Suprapubic skin (tissue), 4 donors: Measurements from ENCODE around the gene SNAPC1. TPM values are rescaled to one million over a fixed set of nuclear protein-coding genes. Genes with fewer than 3 reads are reported as not detected.

Experiments used
- DNase-seq, 2 donors: peaks; one replicate each; pipeline ENCODE4 v3.0.0-alpha.2; 2019; ENCODE audit warnings: low spot score in 2 of 2
- H3K27ac ChIP-seq: fragments of 200-600 bp; sonication (generic); one replicate; pipeline ENCODE4 v1.5.1; 2019
- H3K27me3 ChIP-seq: fragments of 200-600 bp; sonication (generic); one replicate; pipeline ENCODE4 v1.5.1; 2019
- H3K36me3 ChIP-seq: fragments of 200-600 bp; sonication (generic); one replicate; pipeline ENCODE4 v1.5.1; 2019
- H3K4me1 ChIP-seq: fragments of 200-600 bp; sonication (generic); one replicate; pipeline ENCODE4 v1.5.1; 2019
- H3K4me3 ChIP-seq: fragments of 200-600 bp; sonication (generic); one replicate; pipeline ENCODE4 v1.5.1; 2019; ENCODE audit warnings: mild to moderate bottlenecking
- H3K9me3 ChIP-seq: fragments of 200-600 bp; sonication (generic); one replicate; pipeline ENCODE4 v1.5.1; 2019
- EP300 ChIP-seq: sonication (generic); formaldehyde crosslinking; IDR thresholded peaks from one replicate; pipeline ENCODE4 v1.6.1; 2017; ENCODE audit warnings: antibody characterized with exemption
- POLR2A ChIP-seq, 2 donors: fragments of 450-650 bp; IDR thresholded peaks; one replicate each; pipeline ENCODE4 v1.6.1; 2017; ENCODE audit warnings: antibody characterized with exemption in 2 of 2, mild to moderate bottlenecking in 2 of 2, moderate library complexity in 2 of 2
- POLR2AphosphoS5 ChIP-seq, 3 donors: sonication (generic); formaldehyde crosslinking; IDR thresholded peaks; one replicate each; pipeline ENCODE4 v1.6.1; 2017; ENCODE audit warnings: antibody characterized with exemption in 3 of 3
- WGBS: methylation state at CpG from one replicate; pipeline ENCODE4 v1.1.5; 2018; 5-methylcytosine and 5-hydroxymethylcytosine counted together
- total RNA-seq, 4 donors: library from RNA; depleted of rRNA; stranded (reverse); fragments of >200 nt; gene quantifications; one replicate each; pipeline ENCODE4 v1.1.0, GENCODE V29; 2016
- TF ChIP-seq, protein P1 (sequence below), 2 donors: fragments of 200-600 bp in 1 of 2; fragments of 450-650 bp in 1 of 2; sonication (generic) in 1 of 2; IDR thresholded peaks; one replicate each; pipeline ENCODE4 v1.5.1; 2016 to 2019; ENCODE audit warnings: antibody characterized with exemption in 2 of 2, mild to moderate bottlenecking in 1 of 2, moderate library complexity in 1 of 2

SNAPC1 gene
- total RNA-seq, 4 donors from 2014 or later: 5.2 to 9.3 (median 6.5) TPM

DNA sequence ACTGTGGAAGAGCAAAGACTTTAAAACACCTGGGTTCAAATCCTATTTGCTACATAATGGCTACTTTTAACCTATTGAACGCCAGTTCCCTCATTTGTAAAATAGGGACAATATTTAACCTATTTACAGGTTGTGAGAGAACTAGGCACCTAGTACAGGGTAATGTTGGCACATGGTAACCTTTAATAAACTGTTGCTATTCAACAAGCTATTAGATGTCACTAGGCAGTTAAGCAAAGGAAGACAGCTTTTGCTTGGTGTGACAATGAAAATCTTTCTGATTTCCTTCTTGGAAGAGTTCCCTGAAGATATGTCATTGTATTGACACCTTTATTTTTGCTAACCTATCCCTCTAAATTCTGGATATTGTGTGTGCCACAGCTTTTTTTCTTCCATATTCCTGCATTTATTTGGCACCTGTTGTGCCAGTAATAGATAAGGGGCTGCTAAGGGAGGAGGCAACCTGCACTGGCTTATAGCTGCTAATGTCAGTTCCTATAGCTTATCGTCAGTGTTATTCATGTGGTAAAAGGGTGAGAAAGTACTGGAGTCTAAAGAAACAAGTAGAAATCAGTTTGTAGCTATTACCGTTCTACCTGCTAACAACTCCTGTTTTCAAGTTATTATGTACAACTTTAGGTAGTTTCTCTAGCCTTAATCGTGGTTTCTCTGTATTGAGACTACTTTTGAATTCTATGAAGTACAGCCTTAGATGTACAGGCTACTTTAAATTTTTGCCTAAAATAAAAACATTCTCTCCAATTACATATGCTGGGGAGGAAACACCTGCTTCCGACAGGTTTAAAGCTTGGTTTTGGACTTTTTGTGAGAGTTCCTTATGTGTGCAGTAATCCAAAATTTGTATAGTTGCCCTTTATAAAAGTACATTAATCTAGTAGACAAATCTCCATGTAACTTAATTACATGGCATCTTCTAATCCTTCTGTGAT is 42.6 kb upstream of the SNAPC1 start:
- no peak for DNase-seq
- Histone ChIP-seq H3K27me3 (no peaks in the 10 kb centered on the region), H3K4me1 (peaks cover 27% of the 10 kb centered on the region), H3K27ac (no peak overlapping the region), H3K36me3 (peaks cover 23% of the 10 kb centered on the region), H3K9me3 (no peaks in the 10 kb centered on the region), H3K4me3 (no peak overlapping the region)
- TF ChIP-seq EP300 (no peak), POLR2A (IDR thresholded peaks at IDR 0.05) (no peak), POLR2AphosphoS5 (IDR thresholded peaks at IDR 0.05) (no peak)
- TF ChIP-seq, protein P1, sequence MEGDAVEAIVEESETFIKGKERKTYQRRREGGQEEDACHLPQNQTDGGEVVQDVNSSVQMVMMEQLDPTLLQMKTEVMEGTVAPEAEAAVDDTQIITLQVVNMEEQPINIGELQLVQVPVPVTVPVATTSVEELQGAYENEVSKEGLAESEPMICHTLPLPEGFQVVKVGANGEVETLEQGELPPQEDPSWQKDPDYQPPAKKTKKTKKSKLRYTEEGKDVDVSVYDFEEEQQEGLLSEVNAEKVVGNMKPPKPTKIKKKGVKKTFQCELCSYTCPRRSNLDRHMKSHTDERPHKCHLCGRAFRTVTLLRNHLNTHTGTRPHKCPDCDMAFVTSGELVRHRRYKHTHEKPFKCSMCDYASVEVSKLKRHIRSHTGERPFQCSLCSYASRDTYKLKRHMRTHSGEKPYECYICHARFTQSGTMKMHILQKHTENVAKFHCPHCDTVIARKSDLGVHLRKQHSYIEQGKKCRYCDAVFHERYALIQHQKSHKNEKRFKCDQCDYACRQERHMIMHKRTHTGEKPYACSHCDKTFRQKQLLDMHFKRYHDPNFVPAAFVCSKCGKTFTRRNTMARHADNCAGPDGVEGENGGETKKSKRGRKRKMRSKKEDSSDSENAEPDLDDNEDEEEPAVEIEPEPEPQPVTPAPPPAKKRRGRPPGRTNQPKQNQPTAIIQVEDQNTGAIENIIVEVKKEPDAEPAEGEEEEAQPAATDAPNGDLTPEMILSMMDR (IDR thresholded peaks at IDR 0.05): no peak
- 80% methylated on average over 5 of the region's 5 CpGs for WGBS

DNA sequence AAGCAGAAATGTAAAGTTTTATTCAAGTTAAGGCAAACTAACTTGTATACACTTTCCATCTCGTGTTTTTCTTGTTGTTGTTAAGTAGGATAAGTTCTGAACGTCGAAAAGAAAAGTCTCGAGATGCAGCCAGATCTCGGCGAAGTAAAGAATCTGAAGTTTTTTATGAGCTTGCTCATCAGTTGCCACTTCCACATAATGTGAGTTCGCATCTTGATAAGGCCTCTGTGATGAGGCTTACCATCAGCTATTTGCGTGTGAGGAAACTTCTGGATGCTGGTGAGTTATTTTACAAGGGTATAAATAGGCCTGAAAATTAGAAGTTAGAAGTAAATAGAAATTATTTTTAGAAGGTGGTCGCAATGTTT is 41.9 kb upstream of the SNAPC1 start:
- Histone ChIP-seq H3K4me1 (peaks cover 27% of the 10 kb centered on the region), H3K4me3 (no peak overlapping the region), H3K9me3 (no peaks in the 10 kb centered on the region), H3K27ac (no peak overlapping the region), H3K27me3 (no peaks in the 10 kb centered on the region), H3K36me3 (peaks cover 26% of the 10 kb centered on the region)
- 71% methylated on average over 9 of the region's 9 CpGs for WGBS
- no peak for DNase-seq
- no peak for TF ChIP-seq EP300
- TF ChIP-seq POLR2A (IDR thresholded peaks at IDR 0.05): no peak
- TF ChIP-seq, protein P1 (IDR thresholded peaks at IDR 0.05): no peak
- TF ChIP-seq POLR2AphosphoS5 (IDR thresholded peaks at IDR 0.05): no peak

DNA sequence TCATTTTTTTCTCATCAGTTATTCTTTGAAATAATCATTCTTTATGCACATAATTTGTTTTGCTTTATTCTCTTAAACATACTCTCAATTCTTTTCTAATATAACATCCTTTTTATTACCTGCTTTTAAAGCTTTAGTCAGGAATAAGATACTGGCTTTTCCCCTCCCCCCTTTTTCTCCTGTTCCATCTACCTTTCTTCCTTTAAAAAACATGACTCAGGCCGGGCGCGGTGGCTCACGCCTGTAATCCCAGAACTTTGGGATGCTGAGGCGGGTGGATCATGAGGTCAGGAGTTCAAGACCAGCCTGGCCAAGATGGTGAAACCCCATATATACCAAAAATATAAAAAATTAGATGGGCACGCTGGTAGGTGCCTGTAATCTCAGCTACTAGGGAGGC is 41.5 kb upstream of the SNAPC1 start:
- TF ChIP-seq POLR2AphosphoS5 (IDR thresholded peaks at IDR 0.05): no peak
- TF ChIP-seq, protein P1 (IDR thresholded peaks at IDR 0.05): no peak
- no peak for TF ChIP-seq EP300
- TF ChIP-seq POLR2A (IDR thresholded peaks at IDR 0.05): no peak
- H3K27me3 ChIP-seq: no peaks in the 10 kb centered on the region
- WGBS: 75% methylated on average over 6 of the region's 6 CpGs
- no peak overlapping the region for H3K4me3 ChIP-seq
- no peaks in the 10 kb centered on the region for H3K9me3 ChIP-seq
- H3K36me3 ChIP-seq: peaks cover 26% of the 10 kb centered on the region
- no peak overlapping the region for H3K27ac ChIP-seq
- DNase-seq: no peak
- peaks cover 27% of the 10 kb centered on the region for H3K4me1 ChIP-seq

DNA sequence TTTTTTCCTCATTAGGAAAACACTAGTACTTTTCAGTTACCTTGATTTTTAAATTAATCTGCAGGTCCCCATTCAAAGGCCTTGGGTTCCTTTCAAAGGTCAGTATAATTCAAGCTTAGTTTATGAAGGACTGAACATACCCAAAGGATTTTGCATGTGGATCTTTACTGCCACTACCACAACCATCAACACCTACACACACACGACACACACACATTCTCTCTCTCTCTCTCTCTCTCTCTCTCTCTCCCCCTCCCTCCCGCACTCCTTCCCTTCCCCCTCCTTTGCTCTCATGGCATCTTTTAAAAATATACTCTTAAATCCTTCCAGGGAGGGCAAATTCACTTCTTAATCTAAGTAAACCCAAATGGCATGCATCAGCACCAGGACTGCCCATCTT is 38.1 kb upstream of the SNAPC1 start:
- H3K9me3 ChIP-seq: no peaks in the 10 kb centered on the region
- no peak overlapping the region for H3K27ac ChIP-seq
- no peak for TF ChIP-seq EP300
- TF ChIP-seq POLR2AphosphoS5 (IDR thresholded peaks at IDR 0.05): no peak
- TF ChIP-seq, protein P1 (IDR thresholded peaks at IDR 0.05): no peak
- TF ChIP-seq POLR2A (IDR thresholded peaks at IDR 0.05): no peak
- H3K27me3 ChIP-seq: no peaks in the 10 kb centered on the region
- WGBS: 89% methylated on average over 2 of the region's 2 CpGs
- no peak for DNase-seq
- no peak overlapping the region for H3K4me3 ChIP-seq
- peaks cover 10% of the 10 kb centered on the region for H3K4me1 ChIP-seq
- peaks cover 53% of the 10 kb centered on the region for H3K36me3 ChIP-seq

DNA sequence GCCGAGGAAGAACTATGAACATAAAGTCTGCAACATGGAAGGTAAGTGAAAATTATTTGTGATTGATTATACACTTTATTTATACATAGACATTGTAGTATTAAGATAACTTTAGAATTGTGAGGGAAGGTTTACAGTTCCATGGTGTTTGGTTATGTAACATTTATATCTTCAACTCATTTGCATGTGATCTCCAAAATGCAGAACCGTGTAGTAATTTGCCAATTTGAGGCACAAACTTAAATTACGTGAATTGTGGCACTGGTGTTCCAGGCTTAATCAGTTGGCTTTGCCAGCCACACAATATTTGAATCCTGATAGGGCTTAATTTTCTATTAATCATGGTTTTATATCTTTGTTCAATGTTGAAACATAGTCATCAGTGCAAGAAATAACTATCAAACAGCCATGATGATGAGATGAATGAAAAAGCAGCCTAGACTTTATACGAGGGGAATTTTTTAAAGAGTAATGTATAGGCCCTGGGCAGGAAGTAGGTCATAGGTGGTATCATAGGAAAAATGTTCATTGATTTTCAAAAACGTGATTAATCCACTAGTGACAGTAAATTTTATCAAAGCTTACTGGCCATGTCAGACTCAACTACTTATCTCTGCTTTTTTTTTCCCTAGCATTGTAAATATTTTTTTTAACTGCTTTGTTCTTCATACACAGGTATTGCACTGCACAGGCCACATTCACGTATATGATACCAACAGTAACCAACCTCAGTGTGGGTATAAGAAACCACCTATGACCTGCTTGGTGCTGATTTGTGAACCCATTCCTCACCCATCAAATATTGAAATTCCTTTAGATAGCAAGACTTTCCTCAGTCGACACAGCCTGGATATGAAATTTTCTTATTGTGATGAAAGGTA is 35.2 kb upstream of the SNAPC1 start:
- H3K9me3 ChIP-seq: no peaks in the 10 kb centered on the region
- no peaks in the 10 kb centered on the region for H3K4me1 ChIP-seq
- H3K27ac ChIP-seq: no peak overlapping the region
- no peaks in the 10 kb centered on the region for H3K27me3 ChIP-seq
- TF ChIP-seq POLR2A (IDR thresholded peaks at IDR 0.05): no peak
- TF ChIP-seq POLR2AphosphoS5 (IDR thresholded peaks at IDR 0.05): no peak
- no peak for TF ChIP-seq EP300
- DNase-seq: no peak
- H3K4me3 ChIP-seq: no peak overlapping the region
- peaks cover 52% of the 10 kb centered on the region for H3K36me3 ChIP-seq
- 79% methylated on average over 7 of the region's 7 CpGs for WGBS
